ENCODE results near the gene UTP3. TPM values are rescaled to one million over a fixed set of nuclear protein-coding genes. Genes with fewer than 3 reads are reported as not detected.

UTP3 gene
- total RNA-seq, 1 experiment from 2014 or later = 33.7 TPM

DNA sequence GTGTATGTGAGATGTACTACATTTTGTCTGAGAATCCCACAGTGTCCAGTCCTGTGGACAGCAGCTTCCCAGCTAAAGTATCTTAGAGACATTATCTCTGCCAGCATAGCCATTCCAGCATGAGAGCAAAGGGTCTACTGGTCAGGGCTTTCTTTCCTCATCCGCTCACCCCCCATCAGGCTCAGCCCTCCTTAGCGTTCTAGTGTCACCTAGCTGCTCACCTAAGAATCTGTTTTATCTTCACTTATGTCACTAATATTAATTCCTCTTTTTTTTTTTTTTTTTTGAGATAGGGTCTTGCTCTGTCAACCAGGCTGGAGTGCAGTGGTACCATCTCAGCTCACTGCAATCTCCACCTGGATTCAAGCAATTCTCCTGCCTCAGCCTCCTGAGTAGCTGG, 49.1 kb downstream of the UTP3 start (continued):
- TF ChIP-seq, protein P1, sequence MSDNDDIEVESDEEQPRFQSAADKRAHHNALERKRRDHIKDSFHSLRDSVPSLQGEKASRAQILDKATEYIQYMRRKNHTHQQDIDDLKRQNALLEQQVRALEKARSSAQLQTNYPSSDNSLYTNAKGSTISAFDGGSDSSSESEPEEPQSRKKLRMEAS (IDR thresholded peaks at IDR 0.05) = no peak
- no peak for TF ChIP-seq ELF1 (IDR thresholded peaks at IDR 0.05; ENCODE audit: borderline replicate concordance, low read depth)

DNA sequence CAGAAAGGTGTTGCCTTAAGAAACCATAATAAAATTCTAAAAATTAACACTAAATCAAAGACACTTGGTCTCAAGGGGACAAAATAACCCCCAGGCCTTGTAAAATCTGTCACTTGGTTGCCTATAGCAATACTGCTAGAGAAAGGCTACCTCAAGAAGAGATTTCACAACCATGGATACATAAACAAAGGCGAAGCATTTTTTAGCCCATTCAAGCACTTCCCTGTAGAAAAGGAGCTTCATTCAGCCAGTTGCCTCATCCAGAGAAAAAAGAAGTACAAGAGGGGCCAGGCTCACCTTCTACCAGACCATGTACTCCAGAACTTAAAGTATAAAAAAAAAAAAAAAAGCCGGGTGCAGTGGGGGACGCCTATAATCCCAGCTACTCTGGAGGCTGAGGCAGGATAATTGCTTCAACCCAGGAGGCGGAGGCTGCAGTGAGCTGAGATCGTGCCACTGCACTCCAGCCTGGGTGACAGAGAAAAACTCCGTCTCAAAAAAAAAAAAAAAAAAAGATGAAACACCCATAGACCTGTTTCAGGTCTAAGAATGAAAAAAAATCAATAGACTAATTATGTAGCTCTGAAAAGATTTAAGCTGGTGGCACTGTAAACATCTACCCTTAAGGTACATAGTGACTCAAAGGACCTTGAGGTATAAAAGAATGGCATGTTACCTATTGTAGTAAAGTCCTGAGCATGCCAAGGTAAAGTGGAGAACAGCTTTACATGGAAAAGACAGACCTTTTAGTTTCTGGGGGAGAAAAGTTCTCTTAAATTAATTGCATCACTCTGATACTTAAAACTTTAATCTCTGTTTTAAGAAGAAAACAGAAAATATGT, 51.4 kb downstream of the UTP3 start:
- RAD21 ChIA-PET (ENCODE audit: low non-redundant PET in 1 of 2, low total read pairs in 2 of 2, uncharacterized antibody in 2 of 2, unreplicated experiment in 2 of 2) = no interaction called here

More for the DNA sequence above, 51.4 kb downstream of the UTP3 start:
- Histone ChIP-seq H3K36me3 (ENCODE audit: control insufficient read depth in 1 of 2, insufficient read depth in 2 of 2, low read length in 2 of 2) (no peaks in the 10 kb centered on the region), H3K27ac (ENCODE audit: low read depth, low read length) (no peak overlapping the region), H3K9me2 (ENCODE audit: insufficient read depth) (no peaks in the 10 kb centered on the region), H3K9me3 (ENCODE audit: control insufficient read depth in 1 of 2, insufficient read depth in 1 of 2, low read depth in 1 of 2, low read length in 2 of 2) (no peaks in the 10 kb centered on the region), H4K20me1 (ENCODE audit: insufficient read depth) (no peaks in the 10 kb centered on the region), H3K9ac (ENCODE audit: low read length) (no peak overlapping the region), H3K4me1 (ENCODE audit: control insufficient read depth in 1 of 2, insufficient read depth in 2 of 2, low read length in 2 of 2) (peaks cover 8 to 17% of the 10 kb centered on the region in 2 experiments; a peak in 3 of 4 replicates), H3K4me2 (ENCODE audit: low read length) (no peak overlapping the region), H2AFZ (ENCODE audit: low read depth, low read length, poor library complexity, severe bottlenecking) (no peak overlapping the region), H3K4me3 (replicated peaks in 1 of 2; ENCODE audit: low read depth in 1 of 2, low read length in 2 of 2) (no peak overlapping the region), H3K79me2 (ENCODE audit: insufficient read depth, low read length) (peaks cover 13% of the 10 kb centered on the region), H3K27me3 (ENCODE audit: insufficient read depth, low read length) (no peaks in the 10 kb centered on the region)
- no TSS peak for BruUV-seq (replicated peaks)
- ChIA-PET CTCF (no interaction called here), POLR2A (no interaction called here)
- TF ChIP-seq FOSL1 (IDR thresholded peaks at IDR 0.05; ENCODE audit: low read depth) (no peak), JUND (IDR thresholded peaks at IDR 0.05) (no peak), RAD21 (IDR thresholded peaks at IDR 0.05; ENCODE audit: low read depth) (no peak), EZH2phosphoT487 (IDR thresholded peaks at IDR 0.05; ENCODE audit: borderline replicate concordance) (no peak), SIN3A (IDR thresholded peaks at IDR 0.05; ENCODE audit: low read depth) (no peak), CBX3 (IDR thresholded peaks at IDR 0.05; ENCODE audit: low read depth) (no peak), ZNF274 (IDR thresholded peaks at IDR 0.05; ENCODE audit: low read depth, low read length) (no peak), EGR1 (IDR thresholded peaks at IDR 0.05; ENCODE audit: low read depth) (no peak), ATF3 (IDR thresholded peaks at IDR 0.05) (no peak), POLR2AphosphoS5 (IDR thresholded peaks at IDR 0.05; ENCODE audit: low read depth, low read length) (no peak), ELF1 (IDR thresholded peaks at IDR 0.05; ENCODE audit: borderline replicate concordance, low read depth) (no peak), SP1 (IDR thresholded peaks at IDR 0.05; ENCODE audit: low read depth) (no peak), POLR2A (IDR thresholded peaks at IDR 0.05; ENCODE audit: borderline replicate concordance, extremely low read depth, insufficient read depth, insufficient read length) (no peak), REST (IDR thresholded peaks at IDR 0.05; ENCODE audit: low read depth) (no peak)
- intact Hi-C loops (cut with micrococcal nuclease) = no loop called here
- DNase-seq (ENCODE audit: low read depth, low spot score) (no peak), ATAC-seq (no peak)

Measured in HCT116 (cell line).